GM21737 (cell line): ENCODE results near the gene SANBR.
"Not testable (repeated sequence)": the region's sequence is repeated elsewhere in the genome, so short reads cannot be mapped to it uniquely, and the experiment has no call there.

Experiments
- ATAC-seq: cut with Tn5 transposase; IDR thresholded peaks from one replicate; pipeline ENCODE4 v1.9.1; 2021; ENCODE audit warnings: mild to moderate bottlenecking, moderate library complexity; ENCODE audit not compliant: unreplicated experiment

SANBR gene

GRCh38 chr2:61065714-61066709 lies at the start of gene SANBR:
SANBR (plus strand) TSS chr2:61065871; CDS start chr2:61070351, 4,480 bp downstream.
- peak; percentile 97 for ATAC-seq

DNA sequence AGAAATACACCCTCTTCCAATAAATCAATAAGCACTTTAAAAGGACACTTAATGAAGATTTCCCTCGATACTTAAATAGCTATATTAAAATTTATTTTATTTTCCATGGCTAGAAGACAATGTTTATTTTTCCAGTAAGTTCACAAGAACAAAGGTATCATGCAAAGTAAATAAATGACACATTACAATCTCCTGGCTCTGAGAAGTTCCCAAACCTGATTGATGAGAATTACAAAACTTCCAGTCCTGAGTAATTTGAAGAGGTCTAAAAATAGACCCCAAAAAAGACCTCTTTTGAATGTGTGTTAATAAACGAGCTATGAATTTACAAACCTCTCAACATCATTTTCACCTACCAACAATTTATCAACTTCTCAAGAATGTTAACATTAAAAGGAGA lies 49.7 kb upstream of the SANBR start:
- no peak for ATAC-seq

- peak; percentile 18 for ATAC-seq
These were observed 49.2 kb upstream of the SANBR start for GRCh38 chr2:61016392-61017002.

- ATAC-seq, result peak; percentile 56
These were observed 48.6 kb upstream of the SANBR start for GRCh38 chr2:61017003-61017555.

DNA sequence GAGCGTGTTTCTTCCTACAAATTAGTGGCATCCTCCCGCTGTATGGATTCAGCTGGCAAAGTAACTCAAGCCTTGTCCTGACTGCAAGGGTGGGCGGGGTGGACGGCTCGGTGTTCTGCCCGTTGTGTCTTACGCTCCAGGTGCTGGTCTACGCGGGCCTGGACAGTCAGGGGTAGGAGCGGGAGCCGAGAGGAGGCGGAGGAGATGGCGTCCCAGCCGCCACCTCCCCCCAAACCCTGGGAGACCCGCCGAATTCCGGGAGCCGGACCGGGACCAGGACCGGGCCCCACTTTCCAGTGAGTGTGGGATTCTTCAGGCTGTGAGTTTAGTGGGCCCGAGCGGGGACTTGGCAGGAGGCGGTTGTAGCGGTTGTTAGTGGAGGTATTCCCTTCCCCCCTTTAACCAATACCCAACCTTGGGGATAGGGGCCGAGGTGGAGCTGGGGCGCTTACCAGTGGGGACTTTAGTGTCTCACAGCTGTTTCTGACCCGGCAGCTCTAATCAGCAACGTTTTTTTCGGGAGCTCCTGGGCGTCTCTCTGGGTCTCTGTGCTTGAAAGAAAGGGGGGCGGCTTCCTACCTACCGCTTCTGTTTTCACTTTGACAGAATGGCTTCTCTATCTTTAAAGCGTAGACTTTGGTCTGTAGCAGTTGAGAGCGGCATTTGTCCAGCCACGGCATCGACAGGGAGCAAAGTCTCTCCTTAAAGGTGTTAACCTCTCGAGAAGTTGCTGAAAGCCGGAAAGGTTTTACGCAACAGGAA lies 47.9 kb upstream of the SANBR start, which contains the start of the genes PEX13 and PUS10:
PEX13 (plus strand) TSS at position 165 of the 762 bp plus-strand sequence; CDS start at position 205, 40 bp downstream.
PUS10 (minus strand) TSS at position 700 of the 762 bp plus-strand sequence. CDS start 6,365 bp downstream, outside the sequence.
- peak; percentile 82 for ATAC-seq

DNA sequence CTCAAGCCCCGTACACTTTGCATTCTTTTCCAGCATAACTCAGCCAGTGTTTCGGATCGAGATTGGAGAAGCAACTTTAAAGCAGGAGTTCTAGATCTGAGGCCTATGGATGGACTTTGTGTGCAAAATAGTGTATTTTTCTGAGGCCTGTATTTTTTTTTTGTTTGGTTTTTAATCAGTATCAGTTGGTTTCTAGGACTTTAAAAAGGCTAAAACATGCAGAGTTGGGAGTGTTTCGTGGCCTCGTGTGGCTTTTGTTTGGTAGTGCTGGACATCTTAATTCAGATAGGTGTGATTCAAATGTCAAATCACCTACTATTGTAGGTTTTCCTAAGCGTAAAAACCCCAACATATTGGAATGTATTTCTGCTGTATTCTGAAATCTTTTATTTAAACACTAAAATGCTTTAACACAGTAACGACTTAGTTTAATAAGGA lies 47.3 kb upstream of the SANBR start:
- ATAC-seq, result peak; percentile 17

GRCh38 chr2:61018798-61019197 lies 46.9 kb upstream of the SANBR start:
- ATAC-seq, result no peak

- ATAC-seq, result no peak
These were observed 44.4 kb upstream of the SANBR start for GRCh38 chr2:61021228-61021660.

DNA sequence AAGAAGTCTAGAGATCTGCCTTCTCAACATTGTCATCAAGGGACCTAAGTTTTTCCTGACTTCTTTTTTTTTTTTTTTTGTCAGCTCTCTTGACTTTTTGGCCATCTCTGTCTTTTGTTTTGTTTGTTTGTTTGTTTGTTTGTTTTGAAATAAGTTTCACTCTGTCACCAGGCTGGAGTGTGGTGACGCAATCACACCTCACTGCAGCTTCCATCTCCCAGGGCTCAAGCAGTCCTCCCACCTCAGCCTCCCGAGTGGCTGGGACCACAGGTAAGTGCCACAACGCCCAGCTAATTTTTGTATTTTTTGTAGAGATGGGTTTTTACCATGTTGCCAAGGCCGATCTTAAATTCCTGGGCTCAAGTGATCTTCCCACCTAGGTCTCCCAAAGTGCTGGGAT lies 42.0 kb upstream of the SANBR start:
- no peak for ATAC-seq

DNA sequence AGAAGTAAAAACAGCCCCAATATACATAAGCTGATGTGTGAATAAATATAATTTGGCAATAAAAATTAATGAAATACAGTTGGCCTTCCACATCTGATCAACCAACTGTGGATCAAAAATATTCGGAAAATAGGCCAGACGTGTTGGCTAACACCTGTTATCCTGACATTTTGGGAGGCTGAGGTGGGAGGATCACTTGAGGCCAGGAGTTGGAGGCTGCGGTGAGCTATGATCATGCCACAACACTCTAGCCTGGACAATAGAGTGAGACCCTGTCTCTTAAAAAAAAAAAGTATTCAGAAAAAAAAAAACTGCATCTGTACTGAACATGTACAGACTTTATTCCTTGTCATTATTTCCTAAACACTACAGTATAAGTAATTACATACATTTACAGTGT lies 36.1 kb upstream of the SANBR start:
- ATAC-seq, result no peak

GRCh38 chr2:61034592-61034991 lies 31.1 kb upstream of the SANBR start:
- not testable (repeated sequence) for ATAC-seq

DNA sequence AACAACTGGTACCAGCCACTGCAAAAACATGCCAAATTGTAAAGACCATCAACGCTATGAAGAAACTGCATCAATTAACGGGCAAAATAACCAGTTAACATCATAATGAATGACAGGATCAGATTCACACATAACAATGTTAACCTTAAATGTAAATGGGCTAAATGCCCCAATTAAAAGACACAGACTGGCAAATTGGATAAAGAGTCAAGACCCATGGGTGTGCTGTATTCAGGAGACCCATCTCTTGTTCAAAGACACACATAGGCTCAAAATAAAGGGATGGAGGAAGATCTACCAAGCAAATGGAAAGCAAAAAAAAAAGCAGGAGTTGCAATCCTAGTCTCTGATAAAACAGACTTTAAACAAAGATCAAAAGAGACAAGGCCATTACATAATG lies 29.0 kb upstream of the SANBR start:
- not testable (repeated sequence) for ATAC-seq

DNA sequence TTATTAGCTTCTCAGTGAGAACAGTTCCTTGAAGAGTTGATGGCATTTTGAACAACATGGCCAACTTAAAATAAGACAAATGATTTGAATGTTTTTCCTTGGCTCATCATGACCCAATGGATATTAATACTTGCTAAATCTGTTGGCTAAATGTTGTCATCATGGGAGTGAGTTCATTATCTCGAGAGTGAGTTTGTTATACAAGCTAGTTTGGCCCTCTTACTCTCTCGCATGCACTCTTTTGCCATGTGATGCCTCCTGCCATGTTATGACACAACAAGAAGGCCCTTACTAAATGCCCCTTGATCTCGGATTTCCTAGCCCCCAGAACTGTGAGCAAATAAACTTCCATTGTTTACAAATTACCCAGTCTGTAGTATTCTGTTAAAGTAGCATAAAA lies 22.9 kb upstream of the SANBR start:
- no peak for ATAC-seq

DNA sequence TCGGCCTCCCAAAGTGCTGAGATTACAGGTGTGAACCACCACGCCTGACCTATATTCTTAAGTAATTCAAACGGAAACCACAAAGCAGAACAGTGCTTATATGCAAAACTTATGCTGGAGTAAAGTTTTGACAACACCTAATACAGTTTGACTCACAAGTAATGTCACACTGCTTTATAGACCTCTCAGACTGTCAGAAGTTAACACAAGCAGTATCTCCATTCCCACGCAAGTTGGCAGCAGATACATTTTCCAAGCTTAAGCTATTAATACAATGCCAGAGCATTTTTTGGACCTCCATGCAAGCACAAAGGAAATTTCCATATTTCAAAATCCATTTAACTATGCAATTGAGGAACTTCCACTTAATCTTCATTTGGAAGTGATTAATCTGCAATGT lies 21.0 kb upstream of the SANBR start:
- no peak for ATAC-seq

- ATAC-seq, result no peak
These were observed 20.4 kb upstream of the SANBR start for GRCh38 chr2:61045226-61045625.

- no peak for ATAC-seq
These were observed 19.7 kb upstream of the SANBR start for GRCh38 chr2:61045999-61046398.

DNA sequence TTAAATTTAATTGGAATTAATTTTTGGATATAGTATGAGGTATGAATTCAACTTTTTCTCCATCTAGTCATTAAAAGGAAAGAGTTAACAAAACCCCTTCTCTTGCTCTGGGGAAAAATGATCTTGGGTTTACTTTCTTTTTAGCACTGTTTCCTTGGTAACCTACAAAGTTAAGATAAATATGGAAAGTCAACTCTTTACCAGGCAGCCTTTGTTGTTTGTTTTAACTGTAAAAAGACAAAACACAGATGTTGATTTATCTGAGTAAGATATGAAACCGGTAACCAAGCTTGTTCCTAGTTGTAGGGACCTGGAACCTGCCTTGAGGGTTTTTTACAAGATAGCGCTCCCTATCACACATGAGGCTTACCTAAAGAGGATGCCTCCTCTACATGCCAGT lies 10.1 kb upstream of the SANBR start:
- ATAC-seq, result no peak

- ATAC-seq, result no peak
These were observed 8.1 kb upstream of the SANBR start for GRCh38 chr2:61057562-61057961.

DNA sequence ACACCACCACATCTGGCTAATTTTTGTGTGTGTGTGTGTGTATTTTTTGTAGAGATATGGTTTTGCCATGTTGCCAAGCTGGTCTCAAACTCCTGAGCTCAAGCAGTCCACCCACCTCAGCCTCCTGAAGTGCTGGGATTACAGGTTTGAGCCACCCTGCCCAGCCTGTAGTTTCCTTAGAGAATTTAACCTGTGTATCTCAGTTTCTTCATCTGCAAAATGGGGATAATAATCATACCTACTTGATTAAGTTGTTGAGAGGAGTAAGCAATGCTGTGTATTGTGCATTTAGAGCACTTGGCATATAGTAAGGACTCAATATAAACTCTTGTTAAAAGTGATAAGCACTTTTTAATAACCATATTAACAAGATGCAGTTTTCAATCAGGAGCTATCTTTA lies 6.3 kb upstream of the SANBR start:
- ATAC-seq, result no peak

DNA sequence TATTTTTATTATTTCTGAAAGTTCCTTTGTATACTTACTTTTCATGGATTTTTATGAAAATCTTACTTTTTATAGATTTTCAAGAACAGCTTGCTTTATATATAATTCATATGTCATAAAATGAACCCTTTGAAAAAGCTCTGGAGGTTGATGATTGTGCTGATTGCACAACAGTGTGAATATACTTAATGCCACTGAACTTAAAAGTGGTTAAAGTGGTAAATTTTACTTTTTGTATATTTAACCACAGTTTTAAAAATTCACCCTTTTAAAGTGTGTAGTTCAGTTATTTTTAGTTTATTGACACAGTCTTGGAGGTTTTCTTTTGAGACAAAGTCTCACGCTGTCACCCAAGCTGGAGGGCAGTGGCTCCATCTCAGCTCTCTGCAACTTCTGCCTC lies 8.4 kb downstream of the SANBR start:
- ATAC-seq, result no peak

DNA sequence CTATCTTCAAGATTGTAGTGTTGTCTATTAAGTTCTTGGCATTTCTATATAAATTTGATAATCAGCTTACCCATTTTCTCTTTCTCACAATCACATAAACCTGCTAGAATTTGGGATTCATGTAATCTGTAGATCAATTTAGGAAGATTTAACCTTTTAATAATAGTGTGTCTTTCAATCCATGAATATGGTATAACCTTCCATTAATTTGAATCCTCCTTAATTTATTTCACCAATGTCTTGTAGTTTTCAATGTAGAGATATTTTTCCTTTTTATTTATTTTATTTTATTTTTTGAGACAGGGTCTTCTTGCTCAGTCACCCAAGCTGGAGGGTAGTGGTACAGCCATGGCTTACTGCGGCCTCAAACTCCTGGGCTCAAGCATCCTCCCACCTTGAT lies 20.2 kb downstream of the SANBR start:
- ATAC-seq, result no peak
